ENCODE measurements around the gene TIMP2.

- TF ChIP-seq MYC (IDR thresholded peaks at IDR 0.05; ENCODE audit: low read depth, low read length) (no peak), CTCF (IDR thresholded peaks at IDR 0.05; ENCODE audit: low read depth, low read length) (no peak), POLR2A (IDR thresholded peaks at IDR 0.05; ENCODE audit: extremely low read depth, insufficient read length) (no peak), MAX (IDR thresholded peaks at IDR 0.05; ENCODE audit: low read depth, low read length) (no peak)
Observed at GRCh38 chr17:78864117-78864516, 61.1 kb downstream of the TIMP2 start.
